Kidney (tissue), 14 donors: ENCODE data around the gene RCOR2. TPM values are rescaled to one million over a fixed set of nuclear protein-coding genes. Genes with fewer than 3 reads are reported as not detected.

Experiments
- DNase-seq, 5 donors: peaks; one replicate each; pipeline ENCODE4 v3.0.0-alpha.2; 2013 to 2020
- FAIRE-seq: peaks from 2 replicates; lab custom pipeline; 2012; peaks lifted over from hg19 to GRCh38; lab: Jason Lieb, UNC
- H3K27ac ChIP-seq, 2 donors: one replicate each; pipeline ENCODE4 v1.7.0; 2013; ENCODE audit warnings: low read depth in 2 of 2, low read length in 2 of 2, inconsistent platforms in 1 of 2
- H3K27me3 ChIP-seq: one replicate; pipeline ENCODE4 v1.7.1; 2013; ENCODE audit warnings: low read length, inconsistent platforms; ENCODE audit not compliant: control insufficient read depth, insufficient read depth
- H3K36me3 ChIP-seq, 3 donors: one replicate each; pipeline versions ENCODE4 v1.7.0 to v1.7.1; 2013; ENCODE audit warnings: low read length in 3 of 3, control low read depth in 1 of 3, inconsistent platforms in 1 of 3; ENCODE audit not compliant: insufficient read depth in 3 of 3, control insufficient read depth in 2 of 3
- H3K4me1 ChIP-seq, 3 donors: one replicate each; pipeline versions ENCODE4 v1.7.0 to v1.7.1; 2013; ENCODE audit warnings: low read length in 3 of 3, inconsistent platforms in 1 of 3, low read depth in 1 of 3; ENCODE audit not compliant: control insufficient read depth in 2 of 3, insufficient read depth in 2 of 3
- H3K4me3 ChIP-seq, 3 donors: one replicate each; pipeline versions ENCODE4 v1.7.0 to v1.8.1; 2013; ENCODE audit warnings: low read length in 3 of 3, control low read depth in 1 of 3, inconsistent platforms in 1 of 3
- H3K9ac ChIP-seq, 3 donors: one replicate each; pipeline versions ENCODE4 v1.7.0 to v1.7.1; 2013; ENCODE audit warnings: low read length in 3 of 3, control low read depth in 1 of 3, inconsistent platforms in 1 of 3
- H3K9me3 ChIP-seq, 3 donors: one replicate each; pipeline versions ENCODE4 v1.7.0 to v1.7.1; 2013; ENCODE audit warnings: low read length in 3 of 3, control low read depth in 1 of 3, inconsistent platforms in 1 of 3; ENCODE audit not compliant: control insufficient read depth in 2 of 3, insufficient read depth in 1 of 3
- CTCF ChIP-seq: IDR thresholded peaks from 3 replicates; pipeline ENCODE4 v1.5.1; 2012; ENCODE audit warnings: mild to moderate bottlenecking, moderate library complexity, borderline replicate concordance; ENCODE audit not compliant: insufficient read depth; ENCODE audit errors: extremely low read depth
- intact Hi-C: fragments of 100-400 bp; cut with DNase I; formaldehyde crosslinking; loops from one replicate; pipeline ENCODE4 v1.11.1; 2022
- polyA plus RNA-seq: library from polyadenylated mRNA; stranded (reverse); fragments of 350-450 nt; fragmentation: Illumina TruSeq; extraction: RNeasy Lipid Tissue Mini Kit (QIAGEN cat#74804); gene quantifications from one replicate; pipeline ENCODE4 v1.2.3, GENCODE V29; 2014; ENCODE audit warnings: low read depth, low replicate concordance; ENCODE audit not compliant: insufficient read depth
- total RNA-seq: library from RNA; stranded (reverse); fragmentation: NEBNext Ultra II Directional; extraction: Animal tissue kit (Norgen Biotek cat#: 25700); gene quantifications from one replicate; pipeline ENCODE4 v1.2.1, GENCODE V29; 2021
- donor health status: control.
- donor health status: control.
- donor health status: control.
- donor health status: control.
- donor health status: control.
- donor health status: DM: yes; HTN: yes; CAD: no.
- donor health status: Normal renal cell carcinoma (clear cell type).

Gene RCOR2
- total and polyA plus RNA-seq, 2 donors from 2014 or later: 0.76 to 0.86 TPM

GRCh38 chr11:63919267-63920125 is 2.5 kb upstream of the RCOR2 start:
- H3K27me3 ChIP-seq: no peaks in the 10 kb centered on the region
- peaks cover 0 to 33% (median 9%) of the 10 kb centered on the region in 3 donors for H3K4me1 ChIP-seq
- FAIRE-seq: no peak
- peak overlapping the region; percentile 65 to 69 for H3K27ac ChIP-seq
- H3K4me3 ChIP-seq: no peak overlapping the region
- peak in 4 of 5 donors; percentile 72 to 91 (median 74) for DNase-seq
- peaks cover 0 to 3% (median 0%) of the 10 kb centered on the region in 3 donors for H3K9me3 ChIP-seq
- no peaks in the 10 kb centered on the region for H3K36me3 ChIP-seq
- H3K9ac ChIP-seq: no peak overlapping the region
- no peak for TF ChIP-seq CTCF
- intact Hi-C loops: no loop called here

- peaks cover 0 to 33% (median 9%) of the 10 kb centered on the region in 3 donors for H3K4me1 ChIP-seq
- H3K9ac ChIP-seq: no peak overlapping the region
- no peak overlapping the region for H3K4me3 ChIP-seq
- TF ChIP-seq CTCF: no peak
- peaks cover 0 to 3% (median 0%) of the 10 kb centered on the region in 3 donors for H3K9me3 ChIP-seq
- H3K36me3 ChIP-seq: no peaks in the 10 kb centered on the region
- peak in 3 of 5 donors; percentile 28 to 68 (median 41) for DNase-seq
- intact Hi-C loops: no loop called here
- peak overlapping the region in 1 of 2 donors; percentile 22 for H3K27ac ChIP-seq
- H3K27me3 ChIP-seq: no peaks in the 10 kb centered on the region
- FAIRE-seq: no peak
Measured at GRCh38 chr11:63918507-63919191, 1.7 kb upstream of the RCOR2 start.

GRCh38 chr11:63917692-63918506 is 935 bp upstream of the RCOR2 start:
- no peaks in the 10 kb centered on the region for H3K27me3 ChIP-seq
- H3K4me3 ChIP-seq: peak overlapping the region in 2 of 3 donors; percentile 19 to 46
- no peaks in the 10 kb centered on the region for H3K36me3 ChIP-seq
- peaks cover 0 to 3% (median 0%) of the 10 kb centered on the region in 3 donors for H3K9me3 ChIP-seq
- intact Hi-C loops: no loop called here
- H3K9ac ChIP-seq: peak overlapping the region in 1 of 3 donors; percentile 34
- FAIRE-seq (no peak), DNase-seq (peak; percentile 70 to 91 (median 74))
- peaks cover 0 to 33% (median 9%) of the 10 kb centered on the region in 3 donors for H3K4me1 ChIP-seq
- peak overlapping the region in 1 of 2 donors; percentile 17 for H3K27ac ChIP-seq
- TF ChIP-seq CTCF: no peak
